DOHH2 (cell line): Measurements from ENCODE around the gene SH3PXD2A.

Experiments used
- EZH2phosphoT487 ChIP-seq: fragments of 200-600 bp; sonication (generic); IDR thresholded peaks from 2 replicates; pipeline ENCODE4 v1.6.1; 2017; ENCODE audit warnings: borderline replicate concordance, mild to moderate bottlenecking, antibody characterized with exemption, low read length, moderate library complexity, mixed read lengths
- TF ChIP-seq, protein P1 (sequence below): fragments of 200-600 bp; sonication (generic); IDR thresholded peaks from one replicate; pipeline ENCODE4 v1.5.1; 2014; ENCODE audit warnings: antibody characterized with exemption, mild to moderate bottlenecking, low read depth, low read length; ENCODE audit not compliant: poor library complexity, severe bottlenecking

- TF ChIP-seq, protein P1, sequence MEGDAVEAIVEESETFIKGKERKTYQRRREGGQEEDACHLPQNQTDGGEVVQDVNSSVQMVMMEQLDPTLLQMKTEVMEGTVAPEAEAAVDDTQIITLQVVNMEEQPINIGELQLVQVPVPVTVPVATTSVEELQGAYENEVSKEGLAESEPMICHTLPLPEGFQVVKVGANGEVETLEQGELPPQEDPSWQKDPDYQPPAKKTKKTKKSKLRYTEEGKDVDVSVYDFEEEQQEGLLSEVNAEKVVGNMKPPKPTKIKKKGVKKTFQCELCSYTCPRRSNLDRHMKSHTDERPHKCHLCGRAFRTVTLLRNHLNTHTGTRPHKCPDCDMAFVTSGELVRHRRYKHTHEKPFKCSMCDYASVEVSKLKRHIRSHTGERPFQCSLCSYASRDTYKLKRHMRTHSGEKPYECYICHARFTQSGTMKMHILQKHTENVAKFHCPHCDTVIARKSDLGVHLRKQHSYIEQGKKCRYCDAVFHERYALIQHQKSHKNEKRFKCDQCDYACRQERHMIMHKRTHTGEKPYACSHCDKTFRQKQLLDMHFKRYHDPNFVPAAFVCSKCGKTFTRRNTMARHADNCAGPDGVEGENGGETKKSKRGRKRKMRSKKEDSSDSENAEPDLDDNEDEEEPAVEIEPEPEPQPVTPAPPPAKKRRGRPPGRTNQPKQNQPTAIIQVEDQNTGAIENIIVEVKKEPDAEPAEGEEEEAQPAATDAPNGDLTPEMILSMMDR, result peak; percentile 69
- no peak for TF ChIP-seq EZH2phosphoT487
Observed at GRCh38 chr10:103781329-103782061, 73.9 kb downstream of the SH3PXD2A start.
